ENCODE measurements around the gene GLRX2.

GLRX2 gene

DNA sequence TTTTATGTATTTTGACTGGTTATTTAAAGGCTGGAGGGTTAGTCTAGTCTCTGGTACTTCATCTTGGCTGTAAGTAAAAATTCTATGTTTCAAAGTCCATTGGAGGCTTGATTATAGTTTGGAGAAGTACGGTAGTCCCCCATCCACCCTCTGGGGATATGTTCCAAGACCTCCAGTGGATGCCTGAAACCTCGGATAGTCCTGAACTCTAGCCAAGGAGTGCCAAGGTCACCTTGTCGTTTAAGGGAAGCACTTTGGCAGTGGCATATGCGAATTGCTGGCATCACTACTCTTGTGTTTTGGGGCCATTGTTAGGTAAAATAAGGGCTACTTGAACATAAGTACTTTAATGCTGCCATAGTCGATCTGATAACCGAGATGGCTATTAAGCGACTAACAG, 35.0 kb upstream of the GLRX2 start:
- no peak overlapping the region for H3K4me3 ChIP-seq (replicated peaks in 1 of 2; ENCODE audit: low read depth in 2 of 2, low read length in 2 of 2)
- no peak for DNase-seq (ENCODE audit: low read depth in 2 of 2)
- no peak for TF ChIP-seq CTCF (IDR thresholded peaks at IDR 0.05; ENCODE audit: low read depth, low read length)

DNA sequence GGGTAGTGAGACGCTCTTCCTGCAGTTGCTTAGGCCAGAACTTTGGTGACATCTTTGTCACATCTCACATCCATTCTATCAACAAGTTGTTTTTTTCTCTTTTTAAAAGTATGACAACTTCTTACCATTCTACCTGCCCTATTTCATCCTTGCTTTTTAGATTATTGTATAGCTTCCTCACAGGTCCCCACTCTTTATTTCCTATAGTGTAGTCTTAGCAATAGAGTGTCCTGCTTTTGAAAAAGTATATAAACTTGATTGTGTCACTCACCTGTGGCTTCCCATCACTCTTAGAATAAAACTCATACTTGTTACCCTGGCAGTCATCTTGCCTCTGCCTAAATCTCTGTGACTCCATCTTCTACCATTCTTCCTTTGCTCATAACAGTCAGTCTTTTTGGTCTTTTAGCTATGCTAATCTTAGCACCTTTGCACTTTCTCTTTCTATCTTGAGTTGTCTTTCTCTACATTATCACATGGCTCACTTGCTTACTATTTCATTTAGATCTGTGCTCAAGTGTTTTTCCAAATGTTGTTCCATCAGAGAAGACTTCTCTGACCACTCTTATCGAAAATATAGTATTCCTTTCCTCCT, 26.1 kb upstream of the GLRX2 start:
- DNase-seq (ENCODE audit: low read depth in 2 of 2) = no peak
- TF ChIP-seq CTCF (IDR thresholded peaks at IDR 0.05; ENCODE audit: low read depth, low read length) = no peak
- no peak overlapping the region for H3K4me3 ChIP-seq (replicated peaks in 1 of 2; ENCODE audit: low read depth in 2 of 2, low read length in 2 of 2)

GRCh38 chr1:193125369-193125768, 20.2 kb upstream of the GLRX2 start:
- H3K4me3 ChIP-seq (replicated peaks in 1 of 2; ENCODE audit: low read depth in 2 of 2, low read length in 2 of 2) = no peak overlapping the region
- DNase-seq (ENCODE audit: low read depth in 2 of 2) = no peak
- TF ChIP-seq CTCF (IDR thresholded peaks at IDR 0.05; ENCODE audit: low read depth, low read length) = no peak

DNA sequence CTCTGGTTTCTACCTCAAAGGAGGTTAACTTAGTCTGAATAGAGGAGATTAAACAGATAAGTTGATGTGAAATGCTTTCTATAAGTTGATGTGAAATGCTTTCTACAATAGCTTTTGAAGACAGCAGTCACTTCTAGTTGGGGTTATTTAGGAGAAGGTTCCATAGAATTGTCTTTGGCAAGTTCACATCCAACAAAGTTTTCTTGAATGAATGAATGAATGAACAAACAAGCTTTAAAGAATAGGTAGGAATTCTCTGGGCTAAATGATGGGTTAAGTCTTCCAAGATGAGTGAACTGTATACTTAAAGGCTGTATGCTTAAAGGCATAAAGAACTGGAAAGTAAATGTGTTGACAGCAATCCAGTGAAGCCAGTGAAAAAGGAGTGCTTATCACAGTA, 18.5 kb upstream of the GLRX2 start:
- DNase-seq (ENCODE audit: low read depth in 2 of 2) = no peak
- peak overlapping the region in 1 of 2 donors; percentile 89 for H3K4me3 ChIP-seq (replicated peaks in 1 of 2; ENCODE audit: low read depth in 2 of 2, low read length in 2 of 2)
- TF ChIP-seq CTCF (IDR thresholded peaks at IDR 0.05; ENCODE audit: low read depth, low read length) = no peak

GRCh38 chr1:193121616-193122593, 16.7 kb upstream of the GLRX2 start, which contains the start of gene CDC73:
Gene CDC73 (plus strand): TSS chr1:193122031. CDS start chr1:193122201, 170 bp downstream.
- peak; percentile 75 for TF ChIP-seq CTCF (IDR thresholded peaks at IDR 0.05; ENCODE audit: low read depth, low read length)
- H3K4me3 ChIP-seq (replicated peaks in 1 of 2; ENCODE audit: low read depth in 2 of 2, low read length in 2 of 2) = peak within 1 kb of the TSS; percentile 89 to 90
- DNase-seq (ENCODE audit: low read depth in 2 of 2) = peak; percentile 96 to 99

DNA sequence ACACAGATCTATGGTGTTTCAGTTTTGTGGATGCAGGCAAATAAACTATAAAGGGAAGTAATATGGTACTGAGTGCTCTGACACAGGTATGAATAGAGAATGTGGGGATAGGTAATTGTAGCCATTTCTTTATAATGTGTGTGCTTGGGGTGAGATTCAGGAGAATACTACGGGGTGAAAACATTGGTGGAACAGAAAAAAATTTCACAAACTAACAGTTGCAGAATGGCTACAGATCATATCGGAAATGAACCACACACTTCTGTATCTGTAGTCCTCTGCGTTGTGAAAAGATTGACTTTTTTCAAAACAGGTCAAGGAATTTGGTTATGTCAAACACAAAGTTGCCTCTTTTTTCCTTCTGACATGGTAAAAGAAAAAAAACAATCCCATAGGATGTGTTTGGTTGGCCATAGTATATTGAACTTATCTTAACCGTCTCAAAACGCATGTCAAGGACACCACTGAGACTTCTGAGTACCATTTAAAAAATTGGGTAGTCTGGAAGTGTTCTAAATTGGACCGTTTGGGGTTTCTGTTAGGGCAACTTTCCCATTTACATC, 15.5 kb upstream of the GLRX2 start:
- peak overlapping the region in 1 of 2 donors; percentile 89 for H3K4me3 ChIP-seq (replicated peaks in 1 of 2; ENCODE audit: low read depth in 2 of 2, low read length in 2 of 2)
- no peak for DNase-seq (ENCODE audit: low read depth in 2 of 2)

More for the DNA sequence above, 15.5 kb upstream of the GLRX2 start:
- TF ChIP-seq CTCF (IDR thresholded peaks at IDR 0.05; ENCODE audit: low read depth, low read length) = no peak
